ENCODE measurements around the gene ARVCF.

GRCh38 chr22:19975707-19976035, 41.0 kb downstream of the ARVCF start:
- TF ChIP-seq CTCF (conservative IDR thresholded peaks at IDR 0.05) (no peak), EZH2 (IDR thresholded peaks at IDR 0.05; ENCODE audit: low read depth) (no peak)
